GM21423 (cell line): Measurements from ENCODE around the gene GTPBP4.

Experiments used
- ATAC-seq: cut with Tn5 transposase; IDR thresholded peaks from one replicate; pipeline ENCODE4 v1.9.1; 2021; ENCODE audit warnings: mild to moderate bottlenecking, moderate library complexity; ENCODE audit not compliant: unreplicated experiment

Gene GTPBP4

GRCh38 chr10:987870-988666, at the start of gene GTPBP4:
Gene GTPBP4, plus strand, starts transcription at chr10:988434. Its CDS starts 46 bp downstream, at chr10:988480.
- ATAC-seq: peak; percentile 94

DNA sequence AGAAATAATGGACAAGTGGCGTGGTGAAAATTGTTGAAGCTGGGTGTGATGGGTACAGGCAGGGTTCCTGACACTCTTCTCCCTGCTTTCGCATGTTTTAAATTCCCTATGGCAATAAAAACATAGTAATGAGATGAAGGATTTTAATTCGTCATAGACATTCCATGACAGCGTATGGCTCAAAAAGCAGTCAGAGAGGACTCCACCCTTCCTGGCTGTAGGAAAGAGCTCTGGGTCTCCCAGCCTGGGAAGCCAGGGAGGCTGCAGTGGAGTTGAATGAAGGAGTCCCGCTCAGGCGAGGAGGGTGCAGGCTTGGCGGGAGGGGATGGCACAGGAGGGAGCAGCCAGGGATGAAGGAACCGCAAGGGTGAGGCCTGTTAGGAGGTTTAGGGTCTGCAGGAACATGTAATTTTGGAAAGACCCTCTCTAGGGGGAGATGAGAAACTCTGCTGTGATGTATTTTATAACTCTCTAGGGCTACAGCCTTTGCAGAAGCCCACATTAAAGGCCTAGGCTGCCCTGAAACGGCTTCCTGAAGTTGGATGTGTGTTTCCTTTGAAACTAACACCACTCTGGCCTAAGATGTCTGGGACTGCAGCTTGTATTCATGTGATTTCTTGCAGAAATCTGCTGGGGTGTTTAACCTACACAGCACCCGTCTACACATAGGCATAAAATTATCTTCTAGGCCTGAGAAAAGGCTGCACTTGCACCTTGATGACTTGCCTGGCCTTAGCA, 49.1 kb upstream of the GTPBP4 start:
- no peak for ATAC-seq

- peak; percentile 41 for ATAC-seq
These were observed 44.8 kb upstream of the GTPBP4 start for GRCh38 chr10:943334-944033.

DNA sequence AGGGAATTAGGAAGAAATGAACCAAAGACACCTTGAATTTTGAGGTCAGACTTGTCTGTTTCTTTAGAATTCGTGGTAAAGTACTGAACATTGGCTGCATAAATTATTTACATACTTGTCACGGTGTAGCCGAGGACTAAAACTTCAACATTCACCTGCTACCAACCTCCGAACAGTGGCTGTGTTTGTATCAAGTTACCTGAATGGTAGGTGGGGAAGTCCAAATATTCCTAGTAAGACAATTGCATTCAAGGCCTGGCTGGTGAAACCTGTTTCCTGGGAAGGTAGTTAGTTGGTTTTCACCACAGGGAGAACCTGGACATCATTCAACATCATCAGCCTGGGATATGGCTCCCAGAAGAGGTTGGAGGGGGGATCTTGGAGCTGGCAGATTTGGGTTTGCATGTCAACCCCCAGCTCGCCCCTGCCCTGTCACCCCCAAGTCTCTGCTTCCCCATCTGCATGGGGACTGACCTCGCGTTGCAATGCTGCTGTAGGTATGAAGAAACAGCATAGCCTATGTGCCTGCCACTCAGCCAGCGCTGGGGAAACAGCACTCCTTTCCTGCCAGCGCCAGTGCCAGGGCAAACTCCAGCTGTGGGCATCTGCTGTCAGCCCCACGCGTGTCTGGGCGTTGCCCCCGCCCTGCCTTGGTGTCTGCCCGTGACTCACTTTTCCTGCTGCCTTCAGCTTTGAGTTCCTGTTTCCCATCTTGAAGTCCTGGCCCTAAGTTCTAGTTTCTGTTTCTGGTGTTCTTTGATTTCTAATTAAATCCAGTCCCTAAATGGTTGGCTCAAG, 44.0 kb upstream of the GTPBP4 start:
- no peak for ATAC-seq

DNA sequence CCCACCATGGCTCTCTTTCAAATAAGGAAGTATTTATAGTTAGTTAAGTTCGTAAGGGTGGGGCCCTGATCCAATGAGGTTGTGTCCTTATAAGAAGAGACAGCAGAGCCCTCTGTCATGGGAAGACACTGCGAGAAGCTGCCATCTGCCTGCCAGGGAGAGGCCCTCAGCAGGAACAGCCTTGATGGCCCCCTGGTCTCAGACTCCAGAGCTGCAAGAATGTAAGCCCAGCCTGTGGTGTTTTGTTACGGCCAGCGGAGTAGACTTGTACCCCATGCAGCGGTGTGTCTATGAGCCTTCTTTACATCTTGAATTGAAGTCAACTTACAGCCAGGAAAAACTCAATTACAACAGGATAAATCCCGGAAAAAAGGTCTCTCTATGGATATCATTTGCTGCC, 42.5 kb upstream of the GTPBP4 start:
- ATAC-seq: no peak

GRCh38 chr10:947051-947450, 41.2 kb upstream of the GTPBP4 start:
- no peak for ATAC-seq

GRCh38 chr10:947881-948280, 40.4 kb upstream of the GTPBP4 start:
- ATAC-seq: no peak

- no peak for ATAC-seq
These were observed 39.9 kb upstream of the GTPBP4 start for GRCh38 chr10:948347-948746.

DNA sequence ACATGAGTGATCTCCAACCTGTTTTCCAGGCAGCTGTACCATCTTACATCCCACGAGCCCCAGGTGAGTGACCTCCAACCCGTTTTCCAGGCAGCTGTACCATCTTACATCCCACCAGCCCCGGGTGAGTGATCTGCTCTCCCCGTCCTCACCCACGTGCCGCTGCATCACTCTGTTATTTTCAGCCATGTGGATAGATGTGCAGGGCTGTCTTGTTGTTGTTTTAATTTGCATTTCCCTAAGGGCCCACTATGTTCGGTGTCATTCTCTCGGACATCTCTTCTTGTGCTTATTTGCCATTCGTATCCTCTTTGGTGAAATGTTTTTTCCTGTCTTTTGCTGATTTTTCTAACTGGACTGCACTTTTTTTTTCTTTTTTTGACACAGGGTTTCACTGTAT, 38.8 kb upstream of the GTPBP4 start:
- no peak for ATAC-seq

GRCh38 chr10:953836-954235, 34.4 kb upstream of the GTPBP4 start:
- ATAC-seq: no peak

DNA sequence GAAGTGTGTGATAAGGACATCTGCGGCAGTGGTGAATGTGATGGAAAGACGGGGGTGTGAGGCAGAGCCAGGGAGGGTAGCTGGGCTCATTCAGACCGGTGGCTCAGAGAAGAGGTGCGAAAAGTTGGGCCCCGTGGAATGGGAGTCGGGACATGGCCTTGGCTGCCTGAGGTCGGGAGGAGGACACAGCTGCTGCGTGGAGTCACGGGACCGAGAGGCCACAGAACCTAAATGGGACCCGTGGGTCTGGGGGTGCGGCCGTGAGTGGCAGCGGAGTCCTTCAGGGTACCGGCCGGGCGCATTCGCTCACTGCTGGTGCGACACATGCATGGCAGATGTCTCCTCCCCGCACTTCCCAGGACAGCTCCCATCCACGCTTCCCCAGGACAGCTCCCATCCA, 33.8 kb upstream of the GTPBP4 start:
- no peak for ATAC-seq

DNA sequence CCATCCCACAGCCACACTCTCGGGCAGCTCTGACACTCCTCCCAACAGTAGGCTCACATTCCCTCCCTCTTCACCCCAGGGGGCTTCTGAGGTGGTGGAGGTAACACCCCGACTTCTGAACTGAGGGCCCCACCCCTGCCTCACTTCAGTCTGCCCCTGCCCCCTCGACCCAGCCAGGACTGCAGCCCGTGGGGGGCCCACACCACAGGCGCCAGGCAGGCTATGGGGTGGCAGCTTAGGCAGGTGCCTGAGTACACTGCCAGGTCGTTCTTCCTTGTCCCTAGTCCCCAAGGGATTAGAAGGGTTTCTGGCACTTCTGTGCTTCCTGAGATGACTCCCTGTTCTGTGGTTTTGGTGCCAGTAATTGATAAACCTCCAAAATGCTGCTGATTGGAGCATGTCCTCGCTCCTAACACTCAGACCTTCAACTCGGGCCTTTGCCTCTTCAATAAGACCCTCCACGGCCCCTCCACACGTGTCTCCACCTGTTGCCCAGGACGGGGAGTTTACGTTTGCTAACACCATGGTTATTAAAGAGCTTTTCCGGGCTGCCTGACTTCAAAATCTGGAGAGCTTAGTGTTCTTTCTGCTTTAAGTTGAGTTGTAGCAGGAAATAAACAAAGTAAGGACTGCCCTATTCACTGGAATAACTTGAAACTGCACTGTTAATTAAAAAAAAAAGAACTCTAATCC, 33.0 kb upstream of the GTPBP4 start:
- no peak for ATAC-seq

DNA sequence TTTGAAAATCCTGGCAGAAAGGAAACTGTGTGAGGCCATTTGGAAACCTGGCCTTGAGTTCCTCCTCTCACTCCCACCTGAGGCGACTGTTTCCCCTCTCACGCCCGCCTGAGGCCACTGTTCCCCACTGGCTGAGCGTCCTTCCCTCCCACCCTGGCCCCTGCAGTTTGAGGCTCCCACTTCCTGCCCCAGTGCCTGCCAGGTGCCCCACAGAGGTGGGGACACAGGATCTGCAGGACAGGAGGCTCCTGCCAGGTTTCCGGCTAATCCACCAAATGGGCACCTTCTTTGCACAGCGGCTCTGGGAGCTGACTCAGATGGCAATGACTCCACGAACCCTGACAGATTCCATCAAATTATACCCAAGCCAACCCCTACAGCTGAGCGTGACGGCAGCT, 32.4 kb upstream of the GTPBP4 start:
- ATAC-seq: no peak

DNA sequence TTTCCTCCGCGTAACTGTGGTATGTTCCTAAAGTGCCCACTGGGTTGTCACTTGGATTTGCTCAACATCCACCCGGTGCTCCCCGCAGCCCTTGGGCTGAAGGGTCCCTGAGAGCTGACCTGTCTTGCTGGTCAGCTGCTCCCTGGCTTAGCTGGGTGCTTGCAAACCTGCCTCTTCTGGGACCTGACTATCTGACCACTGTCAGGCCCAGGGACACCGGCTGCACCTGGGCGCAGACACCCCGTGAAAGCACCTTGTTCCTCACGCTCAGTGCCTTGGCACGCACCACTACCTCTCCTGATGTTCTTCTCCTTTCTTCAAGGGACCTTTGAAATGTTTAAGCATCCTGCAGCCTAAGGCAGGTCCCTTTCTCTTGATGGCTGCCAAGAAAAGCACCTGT, 30.1 kb upstream of the GTPBP4 start:
- no peak for ATAC-seq

GRCh38 chr10:958856-959255, 29.4 kb upstream of the GTPBP4 start:
- ATAC-seq: no peak

DNA sequence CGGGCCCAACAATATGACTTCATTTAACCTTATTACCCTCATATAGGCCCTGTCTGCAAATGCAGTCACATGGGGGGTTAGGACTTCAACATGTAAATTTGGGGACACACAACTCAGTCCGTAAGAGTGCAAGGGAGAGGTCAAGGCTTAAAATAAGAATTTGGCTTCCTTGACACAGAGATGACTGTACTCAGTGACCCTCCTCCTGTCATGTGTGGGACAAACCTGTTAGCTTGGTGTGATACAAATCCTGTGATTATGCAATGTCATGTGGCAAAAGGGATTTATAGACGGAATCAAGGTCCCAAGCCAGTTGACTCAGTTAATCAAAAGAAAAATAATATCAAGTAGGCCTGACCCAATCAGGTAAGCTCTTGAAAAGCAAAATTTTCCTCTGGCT, 25.9 kb upstream of the GTPBP4 start:
- ATAC-seq: no peak

DNA sequence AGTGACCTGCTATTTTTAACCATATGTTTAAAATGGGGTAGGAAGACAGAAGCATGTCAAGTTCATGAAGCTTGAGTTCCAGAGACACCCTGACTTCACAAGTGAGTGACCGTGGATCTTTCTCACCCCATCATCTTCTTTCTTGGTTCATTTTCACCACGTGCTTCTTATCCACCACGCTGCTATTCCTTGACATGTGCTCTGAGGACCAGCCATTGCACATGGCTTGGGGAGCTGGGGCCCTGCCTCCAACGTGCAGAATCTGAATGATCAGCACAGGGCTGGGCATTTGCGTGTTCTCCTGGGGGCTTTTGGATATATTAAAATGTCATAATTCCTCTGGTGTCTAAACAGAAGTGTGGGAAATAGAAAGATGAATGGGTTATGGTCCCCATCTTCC, 25.0 kb upstream of the GTPBP4 start:
- no peak for ATAC-seq

- ATAC-seq: no peak
These were observed 24.6 kb upstream of the GTPBP4 start for GRCh38 chr10:963655-964054.

- no peak for ATAC-seq
These were observed 23.8 kb upstream of the GTPBP4 start for GRCh38 chr10:964321-964987.

GRCh38 chr10:964988-965417, 23.2 kb upstream of the GTPBP4 start:
- no peak for ATAC-seq
